HepG2 (cell line): Measurements from ENCODE around the gene CDCA4. TPM values are rescaled to one million over a fixed set of nuclear protein-coding genes. Genes with fewer than 3 reads are reported as not detected.

Source experiments
- ATAC-seq: fragments of 200-7000 bp; cut with Tn5 transposase; 3 replicates; pipeline ENCODE4 v1.9.1; 2020; ENCODE audit warnings: mild to moderate bottlenecking, moderate library complexity
- BruUV-seq: library from RNA; stranded (reverse); fragments of 400-500 nt; replicated peaks from 2 replicates; lab custom pipeline; 2021; lab: Mats Ljungman, UMichigan
- CTCF ChIA-PET: fragments of 300-600 bp; formaldehyde crosslinking; extraction: SDS; loops from one replicate; lab custom pipeline; 2021; ENCODE audit warnings: low total read pairs, inconsistent platforms, low intra/inter-chr PET ratio; lab: Yijun Ruan, JAX
- POLR2A ChIA-PET: fragments of 350-600 bp; sonication (Branson Sonifier 250); formaldehyde crosslinking; loops from one replicate; lab custom pipeline; 2020; ENCODE audit warnings: antibody characterized with exemption, inconsistent platforms; lab: Yijun Ruan, JAX
- DNase-seq: peaks from one replicate; pipeline ENCODE4 v3.0.0-alpha.2; 2015; ENCODE audit warnings: low spot score
- FAIRE-seq: peaks from 3 replicates; lab custom pipeline; 2011; peaks lifted over from hg19 to GRCh38; lab: Jason Lieb, UNC
- H2AFZ ChIP-seq: one replicate; pipeline ENCODE4 v1.6.1; 2011; ENCODE audit warnings: low read length, inconsistent platforms
- H3K27ac ChIP-seq: fragments of 300-600 bp; 3 replicates; pipeline ENCODE4 v1.8.0; 2011; ENCODE audit warnings: mixed run types, mild to moderate bottlenecking, mixed read lengths, low read length, inconsistent platforms; ENCODE audit not compliant: insufficient read depth; ENCODE audit errors: extremely low read length
- H3K27me3 ChIP-seq, 2 experiments: fragments of 200-600 bp in 1 of 2; 2 replicates in 1 of 2; 3 replicates in 1 of 2; pipeline versions ENCODE4 v1.6.0 to v1.8.0; 2011; ENCODE audit warnings: low read length in 2 of 2, mild to moderate bottlenecking in 2 of 2, moderate library complexity in 2 of 2, inconsistent platforms in 1 of 2; ENCODE audit not compliant: insufficient read depth in 2 of 2, control insufficient read depth in 1 of 2
- H3K36me3 ChIP-seq, 2 experiments: fragments of 200-600 bp in 1 of 2; replicated peaks in 1 of 2; 2 replicates in 1 of 2; 3 replicates in 1 of 2; pipeline versions ENCODE4 v1.5.1 to v1.8.0; 2011; ENCODE audit warnings: low read length in 2 of 2, inconsistent platforms in 1 of 2; ENCODE audit not compliant: insufficient read depth in 2 of 2, control insufficient read depth in 1 of 2
- H3K4me1 ChIP-seq: 2 replicates; pipeline ENCODE4 v1.5.1; 2012; ENCODE audit warnings: low read length, inconsistent platforms; ENCODE audit not compliant: insufficient read depth
- H3K4me2 ChIP-seq: 2 replicates; pipeline ENCODE4 v1.6.0; 2011; ENCODE audit warnings: low read depth, low read length, inconsistent platforms
- H3K4me3 ChIP-seq, 3 experiments: fragments of 200-600 bp in 1 of 3; sonication (generic), shearing (Covaris generic) in 1 of 3; replicated peaks in 1 of 3; 2 replicates each; pipeline ENCODE4 v1.5.1; 2011 to 2016; ENCODE audit warnings: low read length in 3 of 3, inconsistent platforms in 2 of 3, low read depth in 2 of 3, mild to moderate bottlenecking in 2 of 3, control low read depth in 1 of 3, mixed read lengths in 1 of 3; ENCODE audit not compliant: insufficient read depth in 1 of 3
- H3K79me2 ChIP-seq: one replicate; pipeline ENCODE4 v1.6.1; 2011; ENCODE audit warnings: low read length, inconsistent platforms; ENCODE audit not compliant: insufficient read depth
- H3K9ac ChIP-seq: 2 replicates; pipeline ENCODE4 v1.6.0; 2011; ENCODE audit warnings: mild to moderate bottlenecking, low read depth, low read length, inconsistent platforms; ENCODE audit not compliant: insufficient read depth
- H3K9me3 ChIP-seq: 2 replicates; pipeline ENCODE4 v1.5.1; 2012; ENCODE audit warnings: mild to moderate bottlenecking, low read length
- H4K20me1 ChIP-seq: 2 replicates; pipeline ENCODE4 v1.6.0; 2011; ENCODE audit warnings: inconsistent platforms, mild to moderate bottlenecking, low read length, moderate library complexity; ENCODE audit not compliant: insufficient read depth
- CEBPG ChIP-seq: IDR thresholded peaks from 2 replicates; pipeline ENCODE4 v1.6.1; 2016
- FOXK1 ChIP-seq: sonication (generic); formaldehyde crosslinking; IDR thresholded peaks from 2 replicates; pipeline ENCODE4 v1.4.0; 2020; ENCODE audit warnings: low read depth, missing genetic modification reagents, borderline replicate concordance
- NONO ChIP-seq, 2 experiments: fragments of 450-650 bp in 1 of 2; sonication (generic) in 1 of 2; formaldehyde crosslinking in 1 of 2; IDR thresholded peaks in 1 of 2; conservative IDR thresholded peaks in 1 of 2; 2 replicates each; pipeline versions ENCODE4 v1.6.1 to v1.8.0; 2017 to 2022; ENCODE audit warnings: mild to moderate bottlenecking in 1 of 2, missing genetic modification reagents in 1 of 2, moderate library complexity in 1 of 2
- PRDM4 ChIP-seq: sonication (generic); formaldehyde crosslinking; IDR thresholded peaks from 2 replicates; pipeline ENCODE4 v1.9.0; 2021; ENCODE audit warnings: missing genetic modification reagents, borderline replicate concordance
- SATB2 ChIP-seq: sonication (generic); formaldehyde crosslinking; IDR thresholded peaks from 2 replicates; pipeline ENCODE4 v1.5.0; 2020; ENCODE audit warnings: missing genetic modification reagents
- SP2 ChIP-seq: sonication (generic); formaldehyde crosslinking; IDR thresholded peaks from 2 replicates; pipeline ENCODE4 v1.5.1; 2020; ENCODE audit warnings: mild to moderate bottlenecking, missing genetic modification reagents
- ZBTB39 ChIP-seq: sonication (generic); formaldehyde crosslinking; IDR thresholded peaks from 2 replicates; pipeline ENCODE4 v1.5.0; 2020; ENCODE audit warnings: missing genetic modification reagents
- ZFY ChIP-seq: sonication (generic); formaldehyde crosslinking; IDR thresholded peaks from 2 replicates; pipeline ENCODE4 v1.4.0; 2020; ENCODE audit warnings: missing genetic modification reagents
- ZIK1 ChIP-seq: sonication (generic); formaldehyde crosslinking; IDR thresholded peaks from 2 replicates; pipeline ENCODE4 v1.5.0; 2020; ENCODE audit warnings: mild to moderate bottlenecking, low read depth, missing genetic modification reagents, borderline replicate concordance
- ZKSCAN5 ChIP-seq: sonication (generic); formaldehyde crosslinking; IDR thresholded peaks from 2 replicates; pipeline ENCODE4 v1.5.1; 2020; ENCODE audit warnings: mild to moderate bottlenecking, missing genetic modification reagents
- ZMYM4 ChIP-seq: sonication (generic); formaldehyde crosslinking; IDR thresholded peaks from 2 replicates; pipeline ENCODE4 v1.8.1; 2023; ENCODE audit warnings: mild to moderate bottlenecking, missing genetic modification reagents
- ZNF260 ChIP-seq: sonication (generic); formaldehyde crosslinking; IDR thresholded peaks from 2 replicates; pipeline ENCODE4 v1.4.0; 2020; ENCODE audit warnings: missing genetic modification reagents, low read depth, mild to moderate bottlenecking, borderline replicate concordance
- ZNF687 ChIP-seq: sonication (generic); formaldehyde crosslinking; IDR thresholded peaks from 2 replicates; pipeline ENCODE4 v1.5.1; 2020; ENCODE audit warnings: mild to moderate bottlenecking, missing genetic modification reagents, moderate library complexity
- ZNF792 ChIP-seq: IDR thresholded peaks from 2 replicates; pipeline ENCODE4 v1.6.1; 2016
- WGBS: methylation state at CpG from one replicate; pipeline ENCODE4 v1.1.6; 2017; ENCODE audit warnings: low lambda C conversion rate; 5-methylcytosine and 5-hydroxymethylcytosine counted together
- in situ Hi-C: cut with HindIII; loops from 2 replicates; pipeline ENCODE4 v1.10.0; 2017; ENCODE audit warnings: low pct_unique_long_range_greater_than_20kb; ENCODE audit not compliant: extremely low pct_ligation_motif_present
- intact Hi-C: fragments of 100-400 bp; cut with micrococcal nuclease; formaldehyde crosslinking; loops from one replicate; pipeline ENCODE4 v1.10.0; 2022; ENCODE audit not compliant: unreplicated experiment
- polyA plus RNA-seq, 8 experiments: library from polyadenylated mRNA; depleted of rRNA in 3 of 8; stranded (reverse) in 7 of 8; unstranded in 1 of 8; fragments of >200 nt; fragmentation: Illumina TruSeq in 4 of 8; extraction: Trizol in 4 of 8; gene quantifications; 2 replicates each; pipeline versions ENCODE4 v1.2.1 to v1.2.3, GENCODE V29; 2011 to 2016; ENCODE audit warnings: low read depth in 4 of 8, missing spikeins in 1 of 8, mixed read lengths in 1 of 8; ENCODE audit not compliant: insufficient read depth in 1 of 8
- total RNA-seq, 5 experiments: library from RNA; depleted of rRNA; stranded (reverse); fragments of >200 nt; fragmentation: Illumina TruSeq; extraction: Trizol; gene quantifications; 2 replicates each; pipeline ENCODE4 v1.2.3, GENCODE V29; 2016; ENCODE audit warnings: low read depth in 1 of 5

The CDCA4 gene
- total and polyA plus RNA-seq, 2 of the 13 experiments (the other 11 are each of a cell fraction or from before 2014, with no cell fraction given), result 19.7 to 43.1 TPM

- POLR2A ChIA-PET, result no interaction called here
- H2AFZ ChIP-seq, result no peak overlapping the region
- H3K9ac ChIP-seq, result no peak overlapping the region
- H3K36me3 ChIP-seq, result no peaks in the 10 kb centered on the region
- FAIRE-seq (no peak), ATAC-seq (peak; percentile 5), DNase-seq (no peak)
- in situ Hi-C loops, result no loop called here
- H3K79me2 ChIP-seq, result no peaks in the 10 kb centered on the region
- peaks cover 17 to 83% of the 10 kb centered on the region in 2 experiments; a peak in 4 of 5 replicates for H3K27me3 ChIP-seq
- BruUV-seq, result no TSS peak
- H3K4me1 ChIP-seq, result peaks cover 53% of the 10 kb centered on the region
- CTCF ChIA-PET, result interaction anchor here (1.4 to 6.7 kb wide), 2 partner anchors 66 to 108 kb away, joined by 3 to 146 read pairs; no protein-coding TSS in a partner anchor
- no peak overlapping the region for H3K27ac ChIP-seq
- no peaks in the 10 kb centered on the region for H4K20me1 ChIP-seq
- H3K4me3 ChIP-seq, result peak overlapping the region; percentile 33 to 57 (median 52); a peak in 5 of 6 replicates
- no peaks in the 10 kb centered on the region for H3K9me3 ChIP-seq
- 29% methylated on average over 17 of the region's 32 CpGs for whole genome bisulfite sequencing
- H3K4me2 ChIP-seq, result peak overlapping the region; percentile 76
- intact Hi-C loops, result loop anchor here (5.0 kb wide), 1 partner anchor 43 kb away; the partner anchor contains the start of gene CDCA4
- no peak for TF ChIP-seq FOXK1 (CRISPR knock-in tag)
- TF ChIP-seq PRDM4 (CRISPR knock-in tag), result no peak
- peak; percentile 46 for TF ChIP-seq ZNF687
- TF ChIP-seq SATB2 (CRISPR knock-in tag), result no peak
- TF ChIP-seq ZMYM4 (CRISPR knock-in tag), result no peak
- TF ChIP-seq ZFY (CRISPR knock-in tag), result no peak
- no peak for TF ChIP-seq ZIK1
- TF ChIP-seq ZBTB39 (CRISPR knock-in tag), result no peak
- TF ChIP-seq ZNF792 (CRISPR knock-in tag), result no peak
- TF ChIP-seq SP2 (CRISPR knock-in tag), result 0 out of 2 replicates have a peak, but pooled peaks have one; percentile 22
- TF ChIP-seq ZKSCAN5 (CRISPR knock-in tag), result no peak
- TF ChIP-seq NONO (IDR thresholded peaks at IDR 0.05), result no peak
- TF ChIP-seq NONO (CRISPR knock-in tag; conservative IDR thresholded peaks at IDR 0.05), result no peak
- no peak for TF ChIP-seq CEBPG (CRISPR knock-in tag)
- no peak for TF ChIP-seq ZNF260 (CRISPR knock-in tag)
Measured at GRCh38 chr14:104978746-104979691, 41.9 kb downstream of the CDCA4 start.
